ENCODE data around the gene INTS13. TPM values are rescaled to one million over a fixed set of nuclear protein-coding genes. Genes with fewer than 3 reads are reported as not detected.

Gene INTS13
- total and polyA plus RNA-seq, 2 donors (not counting 1 experiment from before 2014, with no cell fraction given) = 9.2 to 16.2 TPM

DNA sequence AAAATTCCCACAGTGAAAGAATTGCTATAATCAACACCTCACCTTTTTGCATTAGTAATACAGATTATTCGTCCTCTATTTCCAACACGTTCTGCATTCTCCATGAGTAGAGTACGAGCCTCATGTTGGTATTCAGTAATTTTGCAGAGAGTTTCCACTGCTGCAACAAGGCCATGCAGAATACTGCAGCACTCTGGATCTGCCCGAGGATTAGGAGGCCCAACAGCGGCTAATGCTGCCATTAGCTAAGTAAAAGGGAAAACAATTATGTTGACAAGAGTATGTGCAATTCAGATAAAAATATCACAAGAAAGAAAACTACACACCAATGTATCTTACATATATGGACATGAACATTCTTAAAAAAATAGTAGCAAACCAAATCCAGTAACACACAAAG lies 9.1 kb downstream of the INTS13 start:
- peaks cover 17% of the 10 kb centered on the region for H3K79me2 ChIP-seq (ENCODE audit: control insufficient read depth, insufficient read depth, low read length)
- no peak overlapping the region for H2AFZ ChIP-seq (ENCODE audit: insufficient read depth, low read depth, low read length, poor library complexity, severe bottlenecking)
- H3K4me3 ChIP-seq (ENCODE audit: control extremely low read depth in 1 of 5, extremely low read depth in 1 of 5, insufficient read depth in 1 of 5, low read depth in 2 of 5, low read length in 4 of 5) = no peak overlapping the region
- DNase-seq = no peak
- TF ChIP-seq, protein P1, sequence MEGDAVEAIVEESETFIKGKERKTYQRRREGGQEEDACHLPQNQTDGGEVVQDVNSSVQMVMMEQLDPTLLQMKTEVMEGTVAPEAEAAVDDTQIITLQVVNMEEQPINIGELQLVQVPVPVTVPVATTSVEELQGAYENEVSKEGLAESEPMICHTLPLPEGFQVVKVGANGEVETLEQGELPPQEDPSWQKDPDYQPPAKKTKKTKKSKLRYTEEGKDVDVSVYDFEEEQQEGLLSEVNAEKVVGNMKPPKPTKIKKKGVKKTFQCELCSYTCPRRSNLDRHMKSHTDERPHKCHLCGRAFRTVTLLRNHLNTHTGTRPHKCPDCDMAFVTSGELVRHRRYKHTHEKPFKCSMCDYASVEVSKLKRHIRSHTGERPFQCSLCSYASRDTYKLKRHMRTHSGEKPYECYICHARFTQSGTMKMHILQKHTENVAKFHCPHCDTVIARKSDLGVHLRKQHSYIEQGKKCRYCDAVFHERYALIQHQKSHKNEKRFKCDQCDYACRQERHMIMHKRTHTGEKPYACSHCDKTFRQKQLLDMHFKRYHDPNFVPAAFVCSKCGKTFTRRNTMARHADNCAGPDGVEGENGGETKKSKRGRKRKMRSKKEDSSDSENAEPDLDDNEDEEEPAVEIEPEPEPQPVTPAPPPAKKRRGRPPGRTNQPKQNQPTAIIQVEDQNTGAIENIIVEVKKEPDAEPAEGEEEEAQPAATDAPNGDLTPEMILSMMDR (IDR thresholded peaks at IDR 0.05) = no peak
- no peak for TF ChIP-seq EZH2 (IDR thresholded peaks at IDR 0.05; ENCODE audit: borderline replicate concordance, insufficient read depth, low read depth, low read length, poor library complexity, severe bottlenecking)
- CTCF ChIA-PET = no interaction called here
- Mint-ChIP-seq H3K4me3 (no peak overlapping the region), H3K9me3 (ENCODE audit: insufficient read depth) (no peaks in the 10 kb centered on the region), H3K27ac (no peak overlapping the region), H3K4me1 (peaks cover 3% of the 10 kb centered on the region), H3K27me3 (no peaks in the 10 kb centered on the region)
- 100% methylated on average over 2 of the region's 5 CpGs for WGBS (ENCODE audit: insufficient coverage)
- no peaks in the 10 kb centered on the region for H4K20me1 ChIP-seq (ENCODE audit: control insufficient read depth, insufficient read depth, low read length, poor library complexity, severe bottlenecking)
- intact Hi-C loops (cut with micrococcal nuclease) = no loop called here
- ATAC-seq (ENCODE audit: low read depth) = no peak
- H3K4me1 ChIP-seq (ENCODE audit: control insufficient read depth in 2 of 2, insufficient read depth in 2 of 2, low read length in 2 of 2) = no peaks in the 10 kb centered on the region
- no peaks in the 10 kb centered on the region for H3K27me3 ChIP-seq (replicated peaks in 1 of 4; ENCODE audit: control extremely low read depth in 1 of 4, control insufficient read depth in 3 of 4, insufficient read depth in 4 of 4, low read length in 3 of 4)
- H3K9ac ChIP-seq (ENCODE audit: low read length) = no peak overlapping the region
- POLR2A ChIA-PET = no interaction called here
- H3K27ac ChIP-seq (ENCODE audit: low read length in 2 of 2) = no peak overlapping the region
- H3K36me3 ChIP-seq (replicated peaks in 1 of 2; ENCODE audit: control extremely low read depth in 1 of 2, control insufficient read depth in 1 of 2, extremely low read depth in 1 of 2, insufficient read depth in 2 of 2, low read length in 1 of 2) = peaks cover 10 to 33% of the 10 kb centered on the region in 2 experiments
- no peaks in the 10 kb centered on the region for H3K9me3 ChIP-seq (ENCODE audit: control extremely low read depth in 1 of 3, control insufficient read depth in 2 of 3, insufficient read depth in 1 of 3, low read length in 2 of 3)
- no peak overlapping the region for H3K4me2 ChIP-seq (replicated peaks; ENCODE audit: low read depth, low read length, poor library complexity, severe bottlenecking)

DNA sequence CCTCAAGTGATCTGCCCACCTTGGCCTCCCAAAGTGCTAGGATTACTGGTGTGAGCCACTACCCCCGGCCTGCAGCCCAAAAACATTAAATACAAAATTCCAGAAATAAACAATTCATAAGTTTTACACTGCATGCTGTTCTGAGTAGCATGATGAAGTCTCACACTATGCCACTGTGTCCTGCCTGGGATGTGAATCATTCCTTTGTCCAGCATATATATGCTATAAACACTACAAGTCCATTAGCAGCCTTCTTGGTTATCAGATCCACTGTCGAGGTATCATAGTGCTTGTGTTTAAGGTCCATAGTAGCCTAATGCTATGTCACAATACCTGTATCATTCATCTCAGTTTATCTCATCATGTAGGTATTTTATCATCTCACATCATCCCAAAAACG lies 15.9 kb downstream of the INTS13 start:
- Histone ChIP-seq H3K27ac (ENCODE audit: low read length in 2 of 2) (no peak overlapping the region), H3K4me2 (replicated peaks; ENCODE audit: low read depth, low read length, poor library complexity, severe bottlenecking) (no peak overlapping the region), H3K9me3 (ENCODE audit: control extremely low read depth in 1 of 3, control insufficient read depth in 2 of 3, insufficient read depth in 1 of 3, low read length in 2 of 3) (no peaks in the 10 kb centered on the region), H3K4me1 (ENCODE audit: control insufficient read depth in 2 of 2, insufficient read depth in 2 of 2, low read length in 2 of 2) (no peaks in the 10 kb centered on the region), H3K36me3 (replicated peaks in 1 of 2; ENCODE audit: control extremely low read depth in 1 of 2, control insufficient read depth in 1 of 2, extremely low read depth in 1 of 2, insufficient read depth in 2 of 2, low read length in 1 of 2) (peaks cover 8 to 53% of the 10 kb centered on the region in 2 experiments), H3K9ac (ENCODE audit: low read length) (no peak overlapping the region), H3K79me2 (ENCODE audit: control insufficient read depth, insufficient read depth, low read length) (no peaks in the 10 kb centered on the region), H3K4me3 (ENCODE audit: control extremely low read depth in 1 of 5, extremely low read depth in 1 of 5, insufficient read depth in 1 of 5, low read depth in 2 of 5, low read length in 4 of 5) (no peak overlapping the region), H3K27me3 (replicated peaks in 1 of 4; ENCODE audit: control extremely low read depth in 1 of 4, control insufficient read depth in 3 of 4, insufficient read depth in 4 of 4, low read length in 3 of 4) (no peaks in the 10 kb centered on the region), H2AFZ (ENCODE audit: insufficient read depth, low read depth, low read length, poor library complexity, severe bottlenecking) (no peak overlapping the region), H4K20me1 (ENCODE audit: control insufficient read depth, insufficient read depth, low read length, poor library complexity, severe bottlenecking) (no peaks in the 10 kb centered on the region)
- H3K4me3 Mint-ChIP-seq = no peak overlapping the region
- ATAC-seq (ENCODE audit: low read depth) (no peak), DNase-seq (no peak)
- no CpG with 5 or more reads among the region's 3 CpGs for WGBS (ENCODE audit: insufficient coverage)
- H3K9me3 Mint-ChIP-seq (ENCODE audit: insufficient read depth) = no peaks in the 10 kb centered on the region
- ChIA-PET POLR2A (no interaction called here), CTCF (no interaction called here)
- no peaks in the 10 kb centered on the region for H3K4me1 Mint-ChIP-seq
- H3K27me3 Mint-ChIP-seq = no peaks in the 10 kb centered on the region
- H3K27ac Mint-ChIP-seq = no peak overlapping the region
- TF ChIP-seq, protein P1 (IDR thresholded peaks at IDR 0.05) = no peak
- intact Hi-C loops (cut with micrococcal nuclease) = no loop called here

All from B cell (primary cell).